GM12875 (cell line): Measurements from ENCODE around the gene SYTL4.

Source experiments
- H3K4me3 ChIP-seq: one replicate; pipeline ENCODE4 v1.5.1; 2011; ENCODE audit warnings: low read depth, low read length, control low read depth
- CTCF ChIP-seq: IDR thresholded peaks from 2 replicates; pipeline ENCODE4 v1.5.1; 2011; ENCODE audit warnings: low read depth, mild to moderate bottlenecking, control low read depth, inconsistent platforms, low read length, moderate library complexity, borderline replicate concordance; ENCODE audit not compliant: insufficient read depth

Gene SYTL4

GRCh38 chrX:100717363-100717762 is 14.6 kb downstream of the SYTL4 start:
- no peak overlapping the region for H3K4me3 ChIP-seq

GRCh38 chrX:100710816-100711215 is 21.1 kb downstream of the SYTL4 start:
- no peak for TF ChIP-seq CTCF
- H3K4me3 ChIP-seq, result no peak overlapping the region

More at GRCh38 chrX:100717363-100717762, 14.6 kb downstream of the SYTL4 start:
- no peak for TF ChIP-seq CTCF

- TF ChIP-seq CTCF, result no peak
- no peak overlapping the region for H3K4me3 ChIP-seq
Observed at GRCh38 chrX:100704581-100705203, 27.2 kb downstream of the SYTL4 start.

GRCh38 chrX:100700809-100701208 is 31.1 kb downstream of the SYTL4 start:
- no peak overlapping the region for H3K4me3 ChIP-seq
- TF ChIP-seq CTCF, result no peak

GRCh38 chrX:100698551-100698950 is 33.4 kb downstream of the SYTL4 start:
- no peak for TF ChIP-seq CTCF
- no peak overlapping the region for H3K4me3 ChIP-seq

GRCh38 chrX:100696699-100697351 is 35.1 kb downstream of the SYTL4 start:
- no peak for TF ChIP-seq CTCF
- H3K4me3 ChIP-seq, result no peak overlapping the region

GRCh38 chrX:100695991-100696390 is 35.9 kb downstream of the SYTL4 start:
- no peak for TF ChIP-seq CTCF
- H3K4me3 ChIP-seq, result no peak overlapping the region
